Smooth muscle cell (in vitro differentiated cells): Measurements from ENCODE around the gene SEPTIN3. TPM values are rescaled to one million over a fixed set of nuclear protein-coding genes. Genes with fewer than 3 reads are reported as not detected.

Experiments used
- DNase-seq: peaks from one replicate; lab custom pipeline; 2025; ENCODE audit not compliant: unreplicated experiment; lab: John Stamatoyannopoulos, UW
- H2AFZ ChIP-seq: fragments of 200-600 bp; sonication (generic); 2 replicates; pipeline ENCODE4 v1.6.0; 2016; ENCODE audit warnings: antibody characterized with exemption, low read depth, mild to moderate bottlenecking
- H3F3A ChIP-seq: fragments of 200-600 bp; sonication (generic); 2 replicates; pipeline ENCODE4 v1.6.0; 2017; ENCODE audit warnings: antibody characterized with exemption, low read depth
- H3K27ac ChIP-seq: fragments of 200-600 bp; sonication (generic); 2 replicates; pipeline ENCODE4 v1.5.1; 2016; ENCODE audit warnings: low read depth, mild to moderate bottlenecking
- H3K27me3 ChIP-seq: fragments of 200-600 bp; sonication (generic); 2 replicates; pipeline ENCODE4 v1.6.1; 2016; ENCODE audit warnings: low read depth, mild to moderate bottlenecking
- H3K36me3 ChIP-seq: fragments of 200-600 bp; sonication (generic); 2 replicates; pipeline ENCODE4 v1.5.1; 2016; ENCODE audit warnings: low read depth
- H3K4me1 ChIP-seq: fragments of 200-600 bp; sonication (generic); 2 replicates; pipeline ENCODE4 v1.5.1; 2016; ENCODE audit warnings: low read depth
- H3K4me2 ChIP-seq: fragments of 200-600 bp; sonication (generic); 2 replicates; pipeline ENCODE4 v1.6.0; 2016; ENCODE audit warnings: mild to moderate bottlenecking
- H3K4me3 ChIP-seq: fragments of 200-600 bp; sonication (generic); 2 replicates; pipeline ENCODE4 v1.5.1; 2016; ENCODE audit warnings: mild to moderate bottlenecking
- H3K79me2 ChIP-seq: fragments of 200-600 bp; sonication (generic); 2 replicates; pipeline ENCODE4 v1.6.0; 2016; ENCODE audit warnings: low read depth, mild to moderate bottlenecking
- H3K9ac ChIP-seq: fragments of 200-600 bp; sonication (generic); 2 replicates; pipeline ENCODE4 v1.6.0; 2016; ENCODE audit warnings: low read depth
- H3K9me3 ChIP-seq: fragments of 200-600 bp; sonication (generic); replicated peaks from 2 replicates; pipeline ENCODE4 v1.5.1; 2016; ENCODE audit warnings: low read depth
- H4K20me1 ChIP-seq: fragments of 200-600 bp; sonication (generic); 2 replicates; pipeline ENCODE4 v1.6.0; 2016; ENCODE audit warnings: low read depth
- WGBS: methylation state at CpG from one replicate; pipeline ENCODE4 v1.1.7; 2016; ENCODE audit warnings: low lambda C conversion rate; 5-methylcytosine and 5-hydroxymethylcytosine counted together
- polyA plus RNA-seq: library from polyadenylated mRNA; unstranded; fragments of >200 nt; fragmentation: Nextera tagmentation; extraction: Ambion mirVana; gene quantifications from 2 replicates; pipeline ENCODE4 v1.2.1, GENCODE V29; 2016
- total RNA-seq: library from RNA; depleted of rRNA; stranded (reverse); fragments of >200 nt; gene quantifications from 2 replicates; pipeline ENCODE4 v1.2.3, GENCODE V29; 2014
- TF ChIP-seq, protein P1 (sequence below): fragments of 200-600 bp; sonication (generic); IDR thresholded peaks from 2 replicates; pipeline ENCODE4 v1.5.1; 2017; ENCODE audit warnings: borderline replicate concordance, mild to moderate bottlenecking, antibody characterized with exemption; ENCODE audit not compliant: insufficient read depth, poor library complexity, severe bottlenecking

SEPTIN3 gene
- total and polyA plus RNA-seq, 2 experiments from 2014 or later: 0.99 to 1.1 TPM

DNA sequence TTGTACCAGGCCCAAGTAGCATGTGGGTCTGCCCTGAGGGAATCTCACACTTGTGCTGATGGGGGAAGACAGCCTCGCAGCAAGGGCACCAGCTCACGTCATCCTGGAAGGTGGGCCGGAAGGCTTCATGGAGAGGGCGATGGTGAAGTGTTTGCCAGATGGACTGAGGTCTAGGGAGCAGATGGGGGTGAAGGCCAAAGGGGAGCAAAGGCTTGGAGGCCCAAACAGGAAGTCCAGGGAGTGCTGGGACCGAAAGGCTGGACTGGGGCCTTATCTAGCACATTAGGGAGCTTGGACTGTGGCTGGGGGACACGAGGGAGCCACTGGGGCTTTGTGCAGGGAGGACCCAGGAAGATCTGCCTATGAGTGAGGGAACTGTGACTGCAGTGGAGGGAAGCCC lies 41.4 kb upstream of the SEPTIN3 start:
- Histone ChIP-seq H3K9me3 (no peaks in the 10 kb centered on the region), H3F3A (no peaks in the 10 kb centered on the region), H3K4me2 (no peak overlapping the region), H3K9ac (no peak overlapping the region), H3K79me2 (no peaks in the 10 kb centered on the region), H3K27ac (no peak overlapping the region), H3K4me3 (no peak overlapping the region), H3K4me1 (peaks cover 3% of the 10 kb centered on the region), H2AFZ (no peak overlapping the region), H4K20me1 (no peaks in the 10 kb centered on the region), H3K36me3 (no peaks in the 10 kb centered on the region), H3K27me3 (peaks cover 30% of the 10 kb centered on the region)
- TF ChIP-seq, protein P1, sequence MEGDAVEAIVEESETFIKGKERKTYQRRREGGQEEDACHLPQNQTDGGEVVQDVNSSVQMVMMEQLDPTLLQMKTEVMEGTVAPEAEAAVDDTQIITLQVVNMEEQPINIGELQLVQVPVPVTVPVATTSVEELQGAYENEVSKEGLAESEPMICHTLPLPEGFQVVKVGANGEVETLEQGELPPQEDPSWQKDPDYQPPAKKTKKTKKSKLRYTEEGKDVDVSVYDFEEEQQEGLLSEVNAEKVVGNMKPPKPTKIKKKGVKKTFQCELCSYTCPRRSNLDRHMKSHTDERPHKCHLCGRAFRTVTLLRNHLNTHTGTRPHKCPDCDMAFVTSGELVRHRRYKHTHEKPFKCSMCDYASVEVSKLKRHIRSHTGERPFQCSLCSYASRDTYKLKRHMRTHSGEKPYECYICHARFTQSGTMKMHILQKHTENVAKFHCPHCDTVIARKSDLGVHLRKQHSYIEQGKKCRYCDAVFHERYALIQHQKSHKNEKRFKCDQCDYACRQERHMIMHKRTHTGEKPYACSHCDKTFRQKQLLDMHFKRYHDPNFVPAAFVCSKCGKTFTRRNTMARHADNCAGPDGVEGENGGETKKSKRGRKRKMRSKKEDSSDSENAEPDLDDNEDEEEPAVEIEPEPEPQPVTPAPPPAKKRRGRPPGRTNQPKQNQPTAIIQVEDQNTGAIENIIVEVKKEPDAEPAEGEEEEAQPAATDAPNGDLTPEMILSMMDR: no peak
- no peak for DNase-seq
- 65% methylated on average over 6 of the region's 6 CpGs for WGBS

DNA sequence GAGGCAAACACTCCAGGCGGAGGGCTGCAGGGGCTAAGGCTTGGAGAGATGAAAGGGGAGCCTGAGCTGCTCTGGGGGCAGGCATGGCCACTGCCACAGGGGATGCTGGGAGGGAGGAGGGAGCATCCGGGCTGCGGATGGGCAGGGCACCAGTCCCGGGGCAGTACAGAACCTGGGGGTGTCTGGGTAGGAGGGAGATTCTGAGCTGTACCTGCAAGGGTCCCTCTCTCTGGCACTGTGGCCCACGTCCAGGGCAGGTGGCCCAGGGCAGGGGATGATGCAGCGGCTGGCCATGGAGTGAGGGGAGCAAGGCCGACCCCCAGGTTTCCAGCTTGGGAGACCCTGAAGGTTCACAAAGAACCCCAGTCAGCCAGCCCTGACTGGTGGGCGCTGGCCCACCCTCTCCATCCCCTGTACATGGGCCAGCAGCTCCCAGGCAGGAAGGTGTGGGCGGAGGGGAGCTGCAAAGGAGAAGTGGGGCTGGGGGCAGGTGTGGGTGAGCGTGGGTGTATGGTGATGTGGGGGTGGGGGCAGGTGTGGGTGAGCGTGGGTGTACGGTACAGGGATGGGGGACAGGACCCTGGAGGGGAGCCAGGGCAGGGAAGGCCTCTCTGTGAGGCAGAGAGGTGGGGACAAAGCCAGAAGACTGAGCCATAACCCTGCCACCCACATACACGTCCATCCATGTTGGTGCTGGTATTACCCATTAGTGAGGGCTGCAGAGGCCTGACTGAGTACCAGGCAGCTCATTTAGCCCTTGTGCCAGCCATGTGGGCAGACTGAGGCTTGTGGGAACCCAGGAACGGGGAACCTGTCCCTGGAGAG lies 40.4 kb upstream of the SEPTIN3 start:
- Histone ChIP-seq H3K4me3 (no peak overlapping the region), H3K36me3 (no peaks in the 10 kb centered on the region), H3K9ac (no peak overlapping the region), H3K4me1 (peaks cover 3% of the 10 kb centered on the region), H3K79me2 (no peaks in the 10 kb centered on the region), H3K9me3 (no peaks in the 10 kb centered on the region), H2AFZ (no peak overlapping the region), H3F3A (no peaks in the 10 kb centered on the region), H3K27ac (no peak overlapping the region), H3K4me2 (no peak overlapping the region), H4K20me1 (no peaks in the 10 kb centered on the region), H3K27me3 (peaks cover 28% of the 10 kb centered on the region)
- TF ChIP-seq, protein P1: no peak
- 78% methylated on average over 14 of the region's 14 CpGs for WGBS
- no peak for DNase-seq

DNA sequence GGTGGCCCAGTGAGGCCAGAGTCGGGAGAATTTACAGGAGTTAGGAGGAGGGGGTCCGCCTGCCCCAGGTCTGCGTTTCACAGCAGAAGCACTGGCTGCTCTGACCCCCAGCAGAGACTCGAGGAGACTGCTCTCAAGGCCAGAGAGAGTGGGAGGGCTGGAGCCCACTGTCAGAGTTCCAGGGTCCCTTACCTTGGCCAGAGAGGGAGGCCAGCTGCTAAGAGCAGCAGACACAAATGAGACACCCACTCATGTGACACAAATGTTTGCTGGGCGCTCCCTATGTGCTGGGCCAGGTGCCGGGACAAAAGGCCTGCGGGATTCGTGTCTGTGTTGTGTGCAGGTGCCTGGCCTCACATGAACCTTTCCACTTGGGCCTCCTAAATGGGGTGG lies 39.8 kb upstream of the SEPTIN3 start:
- Histone ChIP-seq H3K36me3 (no peaks in the 10 kb centered on the region), H3K27me3 (peaks cover 26% of the 10 kb centered on the region), H3K4me1 (peaks cover 3% of the 10 kb centered on the region), H3K4me2 (no peak overlapping the region), H2AFZ (no peak overlapping the region), H3K27ac (no peak overlapping the region), H3K4me3 (no peak overlapping the region), H4K20me1 (no peaks in the 10 kb centered on the region), H3F3A (no peaks in the 10 kb centered on the region), H3K9me3 (no peaks in the 10 kb centered on the region), H3K79me2 (no peaks in the 10 kb centered on the region), H3K9ac (no peak overlapping the region)
- WGBS: 90% methylated on average over 7 of the region's 8 CpGs
- TF ChIP-seq, protein P1: no peak
- DNase-seq: no peak

DNA sequence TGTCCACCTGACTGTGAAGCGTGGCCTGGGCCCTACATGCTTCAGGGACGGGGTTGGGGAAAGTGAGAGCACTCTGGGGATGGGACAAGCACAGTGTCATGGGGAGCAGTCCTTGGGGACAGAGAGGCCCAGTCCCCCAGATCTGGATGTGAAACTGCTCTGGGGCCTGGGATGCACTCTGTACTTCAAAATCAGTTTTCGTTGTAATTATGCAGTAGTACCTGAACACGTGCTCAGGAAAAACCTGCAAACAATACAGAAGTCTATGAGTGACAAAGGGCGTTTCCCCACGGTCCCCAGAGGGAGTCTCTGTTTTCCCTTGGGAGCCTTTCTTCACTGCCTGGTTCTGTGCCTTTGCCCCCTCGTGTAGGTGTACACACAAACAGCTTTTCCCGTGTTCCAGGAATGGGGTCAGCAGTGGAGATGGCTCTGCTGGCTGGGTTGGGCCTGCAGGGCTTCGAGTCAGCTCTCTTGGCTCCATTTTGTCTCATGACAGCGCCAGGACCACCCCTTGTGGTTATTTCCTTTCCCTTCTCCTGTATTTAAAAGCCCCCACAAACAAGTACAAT lies 37.5 kb upstream of the SEPTIN3 start:
- Histone ChIP-seq H3K4me1 (no peaks in the 10 kb centered on the region), H3K9ac (no peak overlapping the region), H3K79me2 (no peaks in the 10 kb centered on the region), H3K9me3 (no peaks in the 10 kb centered on the region), H3K4me3 (no peak overlapping the region), H3K27ac (no peak overlapping the region), H3K27me3 (peaks cover 6% of the 10 kb centered on the region), H4K20me1 (no peaks in the 10 kb centered on the region), H3K36me3 (no peaks in the 10 kb centered on the region), H3F3A (no peaks in the 10 kb centered on the region), H2AFZ (no peak overlapping the region), H3K4me2 (no peak overlapping the region)
- WGBS: 90% methylated on average over 10 of the region's 10 CpGs
- TF ChIP-seq, protein P1: no peak
- DNase-seq: no peak
